ENCODE results near the gene OR51G1.
"Not testable (repeated sequence)": the region's sequence is repeated elsewhere in the genome, so short reads cannot be mapped to it uniquely, and the experiment has no call there.

OR51G1 gene, protein sequence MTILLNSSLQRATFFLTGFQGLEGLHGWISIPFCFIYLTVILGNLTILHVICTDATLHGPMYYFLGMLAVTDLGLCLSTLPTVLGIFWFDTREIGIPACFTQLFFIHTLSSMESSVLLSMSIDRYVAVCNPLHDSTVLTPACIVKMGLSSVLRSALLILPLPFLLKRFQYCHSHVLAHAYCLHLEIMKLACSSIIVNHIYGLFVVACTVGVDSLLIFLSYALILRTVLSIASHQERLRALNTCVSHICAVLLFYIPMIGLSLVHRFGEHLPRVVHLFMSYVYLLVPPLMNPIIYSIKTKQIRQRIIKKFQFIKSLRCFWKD

GRCh38 chr11:4924239-4924638 is at the start of gene OR51G1:
TSS of gene OR51G1 (minus strand) at chr11:4924339. CDS start at chr11:4924339, 0 bp downstream.
- DNase-seq = no peak

GRCh38 chr11:4962816-4963215 is 38.7 kb upstream of the OR51G1 start:
- DNase-seq = no peak

DNA sequence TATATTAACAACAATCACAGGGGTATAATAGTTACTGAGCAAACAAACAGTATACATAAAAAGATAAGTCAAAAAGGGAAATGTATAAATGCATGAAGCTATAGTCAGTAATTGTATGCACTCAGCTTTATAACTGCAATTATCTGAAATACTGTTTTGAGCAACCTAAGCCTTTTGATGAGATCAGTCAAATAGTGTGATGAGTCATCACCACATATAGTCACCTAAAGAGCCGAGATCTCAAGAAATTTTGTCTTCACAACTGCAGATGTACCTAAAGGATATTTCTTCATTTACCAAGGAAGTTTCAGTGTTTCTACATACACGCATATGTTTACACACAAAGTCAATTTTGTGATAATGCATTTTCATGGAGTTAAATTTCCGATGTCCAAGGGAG is 36.7 kb upstream of the OR51G1 start:
- no peak for DNase-seq

- no peak for DNase-seq
These were observed 33.3 kb upstream of the OR51G1 start for GRCh38 chr11:4957396-4957795.

DNA sequence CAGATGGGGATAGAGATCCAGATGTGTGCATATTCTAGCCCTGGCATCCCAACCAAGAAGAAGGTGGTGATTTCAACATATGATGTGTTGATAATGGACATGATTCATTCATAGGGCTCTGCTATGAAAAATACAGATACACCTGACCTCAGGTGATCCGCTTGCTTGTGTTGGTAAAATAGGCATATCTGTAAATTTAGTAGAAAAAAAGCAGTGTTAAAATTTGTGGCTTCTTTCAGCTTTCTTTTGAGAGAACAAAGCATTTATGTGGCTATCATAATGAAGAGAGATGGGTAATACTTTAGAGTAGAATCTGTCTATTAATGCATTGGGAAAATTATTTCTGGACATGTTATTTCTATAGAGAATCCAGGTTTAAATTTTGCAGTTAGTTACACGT is 31.5 kb upstream of the OR51G1 start, which contains the start of gene OR51A2:
Gene OR51A2 (minus strand): TSS at position 101 of the 400 bp plus-strand sequence. CDS start 0 bp downstream, at position 101.
- DNase-seq = not testable (repeated sequence)

DNA sequence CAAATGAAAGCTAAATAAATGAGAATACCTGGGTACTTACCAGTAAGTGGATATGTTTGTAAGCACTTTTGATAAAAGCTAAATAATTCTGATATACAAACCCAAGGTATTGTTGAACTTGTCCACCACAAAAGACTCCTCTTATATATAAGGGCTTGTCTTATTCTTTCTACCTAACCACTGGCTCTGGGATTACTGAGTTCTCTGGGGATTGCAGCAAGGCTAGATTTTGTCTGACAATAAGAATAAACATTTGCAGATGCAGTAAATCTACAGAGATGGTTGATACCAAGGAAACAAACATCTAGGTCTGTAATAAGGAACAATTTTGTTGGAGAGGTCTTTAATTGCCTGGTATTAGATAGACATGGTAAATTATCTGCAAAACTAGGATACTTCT is 23.4 kb upstream of the OR51G1 start, which contains the start of gene OR51A4:
Gene OR51A4 (minus strand): TSS at position 101 of the 400 bp plus-strand sequence. CDS start 505 bp downstream, outside the sequence.
- DNase-seq = no peak

DNA sequence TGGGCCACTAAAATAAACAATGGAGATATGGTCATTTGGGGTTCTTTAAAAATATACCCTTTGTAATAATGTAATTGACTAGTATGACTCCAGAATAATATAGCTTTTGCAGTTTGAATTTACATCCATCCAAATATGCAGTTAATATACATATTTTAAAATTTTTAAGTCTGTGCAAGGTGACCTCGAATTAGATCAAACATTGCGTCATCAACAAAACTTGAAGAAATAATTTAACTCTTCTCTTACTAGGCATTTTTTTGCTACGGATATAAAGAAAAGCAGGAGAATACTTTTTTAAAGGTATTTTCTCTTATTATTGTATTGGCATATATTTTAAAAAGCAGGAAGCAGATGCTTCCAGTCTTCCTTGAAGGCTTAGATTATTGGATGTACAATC is 12.6 kb upstream of the OR51G1 start:
- DNase-seq = no peak

GRCh38 chr11:4932751-4933150 is 8.6 kb upstream of the OR51G1 start:
- no peak for DNase-seq

GRCh38 chr11:4926608-4927007 is 2.5 kb upstream of the OR51G1 start:
- DNase-seq = no peak

GRCh38 chr11:4922304-4922703 is 1.8 kb downstream of the OR51G1 start:
- DNase-seq = no peak

- no peak for DNase-seq
These were observed 2.3 kb downstream of the OR51G1 start for GRCh38 chr11:4921796-4922195.

- no peak for DNase-seq
These were observed 4.9 kb downstream of the OR51G1 start, which contains the start of gene OR51G2 for GRCh38 chr11:4919250-4919649. TSS of gene OR51G2 (minus strand) at chr11:4919350. CDS start at chr11:4915663, 3,687 bp downstream.

DNA sequence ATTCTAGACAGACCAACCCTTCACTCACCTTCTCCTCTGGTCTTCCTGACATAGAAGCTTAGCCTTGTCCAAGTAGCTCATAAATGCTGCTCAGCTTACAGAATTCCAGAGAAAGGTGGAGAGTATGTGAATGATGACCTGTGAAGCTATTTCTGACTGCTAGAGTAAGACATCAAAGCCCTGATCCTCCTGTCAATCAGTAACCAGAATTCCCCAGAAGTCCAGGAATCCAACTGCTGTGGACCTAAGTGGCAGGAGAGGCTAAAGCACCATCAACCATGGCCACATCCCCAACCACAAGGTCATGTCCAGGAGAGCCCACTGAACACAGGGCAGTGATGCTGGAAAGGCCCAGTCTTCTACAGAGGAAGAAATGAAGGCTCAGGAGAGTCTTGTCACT is 7.6 kb downstream of the OR51G1 start:
- DNase-seq = no peak

DNA sequence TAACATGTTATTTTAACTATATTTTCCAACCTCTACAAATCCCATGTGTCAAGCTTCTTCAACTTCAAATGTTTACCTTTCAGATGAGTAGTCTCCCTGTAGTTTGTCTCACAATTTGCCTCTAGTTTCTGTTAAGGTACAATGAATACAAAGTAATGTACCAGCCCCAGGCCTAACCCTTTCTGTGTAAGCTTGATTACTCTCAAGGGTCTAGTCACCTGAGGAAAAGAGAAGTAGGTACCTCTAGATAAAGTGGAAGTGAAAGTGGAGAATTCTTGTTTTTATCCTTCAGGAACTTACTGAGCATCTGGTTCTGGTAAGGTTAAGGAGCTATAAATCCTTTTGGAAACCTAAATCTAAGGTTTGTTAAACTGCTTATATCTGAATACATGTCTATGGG is 20.7 kb downstream of the OR51G1 start, which contains the start of gene OR51A7:
Gene OR51A7 (plus strand): TSS at position 300 of the 400 bp plus-strand sequence. CDS start 3,587 bp downstream, outside the sequence.
- no peak for DNase-seq

- no peak for DNase-seq
These were observed 32.0 kb downstream of the OR51G1 start for GRCh38 chr11:4891996-4892640.

- DNase-seq = no peak
These were observed 33.9 kb downstream of the OR51G1 start for GRCh38 chr11:4890279-4890678.

GRCh38 chr11:4887591-4887990 is 36.5 kb downstream of the OR51G1 start:
- no peak for DNase-seq

DNA sequence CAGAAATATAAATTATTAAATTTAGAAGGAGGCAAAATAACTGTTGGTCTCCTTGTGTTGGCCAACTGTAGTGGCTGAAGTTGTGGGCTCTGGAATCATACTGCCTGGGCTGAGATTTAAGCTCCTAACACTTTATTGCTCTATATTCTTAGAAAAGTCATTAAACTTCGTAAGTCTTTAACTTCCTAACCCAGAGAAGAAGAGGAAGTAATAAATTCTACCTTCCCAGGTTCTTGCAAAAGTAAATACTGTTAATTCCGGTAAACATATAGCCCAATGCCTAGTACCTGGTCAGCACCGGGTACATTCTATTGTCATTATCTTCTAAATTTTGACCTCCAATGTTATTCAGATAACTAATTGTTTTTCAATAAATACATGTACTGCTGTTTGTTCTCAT is 38.0 kb downstream of the OR51G1 start:
- no peak for DNase-seq

DNA sequence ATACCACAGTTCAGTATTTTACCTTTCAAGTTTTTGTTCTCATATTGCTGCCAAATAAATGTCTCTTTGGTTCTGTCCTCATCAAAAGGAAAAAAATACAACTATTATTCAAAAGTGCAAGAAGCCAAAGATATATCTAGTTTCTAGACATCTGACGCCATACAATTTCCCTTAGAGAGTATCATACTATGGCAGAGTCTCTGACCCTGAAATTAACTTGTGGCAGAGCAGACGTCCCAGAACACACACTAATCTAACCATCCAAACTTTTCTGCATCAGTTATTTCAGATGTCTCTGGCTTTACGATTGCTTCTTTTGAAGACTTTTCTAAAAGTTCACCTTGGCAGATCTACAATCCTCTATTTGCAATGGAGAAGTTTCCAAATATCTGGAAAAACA is 39.8 kb downstream of the OR51G1 start:
- DNase-seq = no peak

- DNase-seq = no peak
These were observed 41.6 kb downstream of the OR51G1 start for GRCh38 chr11:4882543-4882942.

- no peak for DNase-seq
These were observed 42.2 kb downstream of the OR51G1 start, which contains the start of gene OR51T1 for GRCh38 chr11:4881860-4882500. TSS of gene OR51T1 (plus strand) at chr11:4881900. CDS start at chr11:4881900, 0 bp downstream.

- DNase-seq = no peak
These were observed 43.0 kb downstream of the OR51G1 start for GRCh38 chr11:4881188-4881587.

All from CD4-positive, alpha-beta T cell treated with Interleukin-15 for 1 hour (primary cell).